ENCODE results near the gene SRP54. TPM values are rescaled to one million over a fixed set of nuclear protein-coding genes. Genes with fewer than 3 reads are reported as not detected.
"Not testable (repeated sequence)": the region's sequence is repeated elsewhere in the genome, so short reads cannot be mapped to it uniquely, and the experiment has no call there.

SRP54 gene
- total and polyA plus RNA-seq, 2 donors (not counting 1 experiment from before 2014, with no cell fraction given): 71.5 to 93.9 TPM

- no peak overlapping the region for H2AFZ ChIP-seq (ENCODE audit: low read length)
- no peak for TF ChIP-seq CTCF (conservative IDR thresholded peaks at IDR 0.05 in 1 of 2, IDR thresholded peaks at IDR 0.05 in 1 of 2; ENCODE audit: low read depth in 1 of 2, low read length in 2 of 2)
- TF ChIP-seq EZH2 (IDR thresholded peaks at IDR 0.05; ENCODE audit: low read length, missing control alignments): no peak
- H3K27ac ChIP-seq (ENCODE audit: insufficient read depth, low read length): peak overlapping the region; percentile 37
- DNase-seq (ENCODE audit: low read depth in 2 of 2): peak; percentile 53 to 66
- H3K9me3 ChIP-seq (ENCODE audit: control insufficient read depth, insufficient read depth, low read depth, low read length): no peaks in the 10 kb centered on the region
- H3K27me3 ChIP-seq (ENCODE audit: control insufficient read depth, insufficient read depth, low read length): no peaks in the 10 kb centered on the region
- H3K79me2 ChIP-seq (ENCODE audit: control insufficient read depth, insufficient read depth, low read length): peaks cover 18% of the 10 kb centered on the region
- H3K4me3 ChIP-seq (replicated peaks in 1 of 4; ENCODE audit: control extremely low read depth in 1 of 4, insufficient read depth in 1 of 4, low read depth in 3 of 4, low read length in 4 of 4): no peak overlapping the region
- no peak overlapping the region for H3K4me2 ChIP-seq (ENCODE audit: extremely low read depth, insufficient read depth, low read length)
- peaks cover 2% of the 10 kb centered on the region for H3K36me3 ChIP-seq (ENCODE audit: control insufficient read depth, insufficient read depth, low read length)
- H4K20me1 ChIP-seq (ENCODE audit: control insufficient read depth, extremely low read depth, insufficient read depth, low read length): no peaks in the 10 kb centered on the region
- H3K9ac ChIP-seq (ENCODE audit: insufficient read depth, low read length): no peak overlapping the region
- H3K4me1 ChIP-seq (ENCODE audit: control insufficient read depth, extremely low read depth, insufficient read depth, low read length): peaks cover 2% of the 10 kb centered on the region
Observed at GRCh38 chr14:35050652-35051051, 67.9 kb downstream of the SRP54 start.

- DNase-seq (ENCODE audit: low read depth in 2 of 2): peak; percentile 20 to 53
- no peak overlapping the region for H3K4me3 ChIP-seq (replicated peaks in 1 of 4; ENCODE audit: control extremely low read depth in 1 of 4, insufficient read depth in 1 of 4, low read depth in 3 of 4, low read length in 4 of 4)
- no peak overlapping the region for H3K27ac ChIP-seq (ENCODE audit: insufficient read depth, low read length)
- H3K4me1 ChIP-seq (ENCODE audit: control insufficient read depth, extremely low read depth, insufficient read depth, low read length): peaks cover 2% of the 10 kb centered on the region
- H3K9me3 ChIP-seq (ENCODE audit: control insufficient read depth, insufficient read depth, low read depth, low read length): no peaks in the 10 kb centered on the region
- no peaks in the 10 kb centered on the region for H4K20me1 ChIP-seq (ENCODE audit: control insufficient read depth, extremely low read depth, insufficient read depth, low read length)
- peaks cover 2% of the 10 kb centered on the region for H3K36me3 ChIP-seq (ENCODE audit: control insufficient read depth, insufficient read depth, low read length)
- no peak overlapping the region for H3K9ac ChIP-seq (ENCODE audit: insufficient read depth, low read length)
- H3K4me2 ChIP-seq (ENCODE audit: extremely low read depth, insufficient read depth, low read length): no peak overlapping the region
- TF ChIP-seq CTCF (conservative IDR thresholded peaks at IDR 0.05 in 1 of 2, IDR thresholded peaks at IDR 0.05 in 1 of 2; ENCODE audit: low read depth in 1 of 2, low read length in 2 of 2): no peak
- TF ChIP-seq EZH2 (IDR thresholded peaks at IDR 0.05; ENCODE audit: low read length, missing control alignments): no peak
- no peaks in the 10 kb centered on the region for H3K27me3 ChIP-seq (ENCODE audit: control insufficient read depth, insufficient read depth, low read length)
- peaks cover 17% of the 10 kb centered on the region for H3K79me2 ChIP-seq (ENCODE audit: control insufficient read depth, insufficient read depth, low read length)
- H2AFZ ChIP-seq (ENCODE audit: low read length): no peak overlapping the region
Observed at GRCh38 chr14:35051796-35052195, 69.0 kb downstream of the SRP54 start.

GRCh38 chr14:35052637-35053036 is 69.8 kb downstream of the SRP54 start:
- TF ChIP-seq EZH2 (IDR thresholded peaks at IDR 0.05; ENCODE audit: low read length, missing control alignments): no peak
- TF ChIP-seq CTCF (conservative IDR thresholded peaks at IDR 0.05 in 1 of 2, IDR thresholded peaks at IDR 0.05 in 1 of 2; ENCODE audit: low read depth in 1 of 2, low read length in 2 of 2): no peak
- no peaks in the 10 kb centered on the region for H3K27me3 ChIP-seq (ENCODE audit: control insufficient read depth, insufficient read depth, low read length)
- no peaks in the 10 kb centered on the region for H3K9me3 ChIP-seq (ENCODE audit: control insufficient read depth, insufficient read depth, low read depth, low read length)
- no peak overlapping the region for H2AFZ ChIP-seq (ENCODE audit: low read length)
- no peak overlapping the region for H3K4me3 ChIP-seq (replicated peaks in 1 of 4; ENCODE audit: control extremely low read depth in 1 of 4, insufficient read depth in 1 of 4, low read depth in 3 of 4, low read length in 4 of 4)
- peaks cover 2% of the 10 kb centered on the region for H3K36me3 ChIP-seq (ENCODE audit: control insufficient read depth, insufficient read depth, low read length)
- H3K9ac ChIP-seq (ENCODE audit: insufficient read depth, low read length): no peak overlapping the region
- H3K79me2 ChIP-seq (ENCODE audit: control insufficient read depth, insufficient read depth, low read length): peaks cover 10% of the 10 kb centered on the region
- H3K4me2 ChIP-seq (ENCODE audit: extremely low read depth, insufficient read depth, low read length): no peak overlapping the region
- no peaks in the 10 kb centered on the region for H4K20me1 ChIP-seq (ENCODE audit: control insufficient read depth, extremely low read depth, insufficient read depth, low read length)
- no peak for DNase-seq (ENCODE audit: low read depth in 2 of 2)
- no peak overlapping the region for H3K27ac ChIP-seq (ENCODE audit: insufficient read depth, low read length)
- H3K4me1 ChIP-seq (ENCODE audit: control insufficient read depth, extremely low read depth, insufficient read depth, low read length): no peaks in the 10 kb centered on the region

- not testable (repeated sequence) for H3K9ac ChIP-seq (ENCODE audit: insufficient read depth, low read length); H3K4me2 ChIP-seq (ENCODE audit: extremely low read depth, insufficient read depth, low read length); H4K20me1 ChIP-seq (ENCODE audit: control insufficient read depth, extremely low read depth, insufficient read depth, low read length); H3K9me3 ChIP-seq (ENCODE audit: control insufficient read depth, insufficient read depth, low read depth, low read length); H3K79me2 ChIP-seq (ENCODE audit: control insufficient read depth, insufficient read depth, low read length); H3K36me3 ChIP-seq (ENCODE audit: control insufficient read depth, insufficient read depth, low read length); H3K4me1 ChIP-seq (ENCODE audit: control insufficient read depth, extremely low read depth, insufficient read depth, low read length); H3K27me3 ChIP-seq (ENCODE audit: control insufficient read depth, insufficient read depth, low read length); H3K27ac ChIP-seq (ENCODE audit: insufficient read depth, low read length); H3K4me3 ChIP-seq (replicated peaks in 1 of 4; ENCODE audit: control extremely low read depth in 1 of 4, insufficient read depth in 1 of 4, low read depth in 3 of 4, low read length in 4 of 4); H2AFZ ChIP-seq (ENCODE audit: low read length)
- peak in 1 of 2 donors; percentile 57 for DNase-seq (ENCODE audit: low read depth in 2 of 2)
Observed at GRCh38 chr14:35061113-35061791, 78.5 kb downstream of the SRP54 start.

- H3K9ac ChIP-seq (ENCODE audit: insufficient read depth, low read length); H2AFZ ChIP-seq (ENCODE audit: low read length); DNase-seq (ENCODE audit: low read depth in 2 of 2); H3K27ac ChIP-seq (ENCODE audit: insufficient read depth, low read length); H3K4me3 ChIP-seq (replicated peaks in 1 of 4; ENCODE audit: control extremely low read depth in 1 of 4, insufficient read depth in 1 of 4, low read depth in 3 of 4, low read length in 4 of 4); H3K9me3 ChIP-seq (ENCODE audit: control insufficient read depth, insufficient read depth, low read depth, low read length); H3K36me3 ChIP-seq (ENCODE audit: control insufficient read depth, insufficient read depth, low read length); H3K4me1 ChIP-seq (ENCODE audit: control insufficient read depth, extremely low read depth, insufficient read depth, low read length); H3K79me2 ChIP-seq (ENCODE audit: control insufficient read depth, insufficient read depth, low read length); H3K27me3 ChIP-seq (ENCODE audit: control insufficient read depth, insufficient read depth, low read length); H3K4me2 ChIP-seq (ENCODE audit: extremely low read depth, insufficient read depth, low read length); H4K20me1 ChIP-seq (ENCODE audit: control insufficient read depth, extremely low read depth, insufficient read depth, low read length): not testable (repeated sequence)
Observed at GRCh38 chr14:35065731-35066130, 82.9 kb downstream of the SRP54 start.

Data from fibroblast of lung (primary cell).